ENCODE measurements around the gene FAM180A.
"Not testable (repeated sequence)": the region's sequence is repeated elsewhere in the genome, so short reads cannot be mapped to it uniquely, and the experiment has no call there.

FAM180A gene

GRCh38 chr7:135711139-135711469 is 37.5 kb downstream of the FAM180A start:
- no peak for DNase-seq

- DNase-seq: peak; percentile 55
These were observed 38.0 kb downstream of the FAM180A start for GRCh38 chr7:135710417-135711138.

GRCh38 chr7:135709508-135709907 is 39.1 kb downstream of the FAM180A start:
- DNase-seq: no peak

- peak; percentile 17 for DNase-seq
These were observed 40.6 kb downstream of the FAM180A start for GRCh38 chr7:135708041-135708440.

GRCh38 chr7:135707570-135707966 is 41.0 kb downstream of the FAM180A start:
- no peak for DNase-seq

GRCh38 chr7:135706858-135707569 is 41.6 kb downstream of the FAM180A start:
- DNase-seq: peak; percentile 28

GRCh38 chr7:135706038-135706742 is 42.4 kb downstream of the FAM180A start:
- DNase-seq: no peak

GRCh38 chr7:135704698-135705097 is 43.9 kb downstream of the FAM180A start:
- no peak for DNase-seq

GRCh38 chr7:135704074-135704473 is 44.5 kb downstream of the FAM180A start:
- peak; percentile 34 for DNase-seq

GRCh38 chr7:135697276-135698049 is 51.1 kb downstream of the FAM180A start:
- DNase-seq: no peak

- no peak for DNase-seq
These were observed 55.1 kb downstream of the FAM180A start for GRCh38 chr7:135693558-135693957.

- DNase-seq: not testable (repeated sequence)
These were observed 56.0 kb downstream of the FAM180A start for GRCh38 chr7:135692606-135693005.

GRCh38 chr7:135692055-135692454 is 56.6 kb downstream of the FAM180A start:
- no peak for DNase-seq

- DNase-seq: no peak
These were observed 58.0 kb downstream of the FAM180A start for GRCh38 chr7:135690566-135690965.

- no peak for DNase-seq
These were observed 61.1 kb downstream of the FAM180A start for GRCh38 chr7:135687466-135687865.

GRCh38 chr7:135685306-135686084 is 63.1 kb downstream of the FAM180A start:
- DNase-seq: no peak

GRCh38 chr7:135684699-135685098 is 63.9 kb downstream of the FAM180A start:
- no peak for DNase-seq

GRCh38 chr7:135684136-135684535 is 64.5 kb downstream of the FAM180A start:
- DNase-seq: no peak

- no peak for DNase-seq
These were observed 65.0 kb downstream of the FAM180A start for GRCh38 chr7:135683609-135684008.

GRCh38 chr7:135682191-135682590 is 66.4 kb downstream of the FAM180A start:
- no peak for DNase-seq

GRCh38 chr7:135681762-135682161 is 66.9 kb downstream of the FAM180A start:
- no peak for DNase-seq
